Fibroblast of the aortic adventitia (primary cell): ENCODE results near the gene DDAH2. TPM values are rescaled to one million over a fixed set of nuclear protein-coding genes. Genes with fewer than 3 reads are reported as not detected.

Experiments
- DNase-seq: peaks from one replicate; pipeline ENCODE4 v3.0.0-alpha.2; 2010; ENCODE audit warnings: low read depth
- H3K4me3 ChIP-seq: 2 replicates; pipeline ENCODE4 v1.5.1; 2011; ENCODE audit warnings: low read depth, mild to moderate bottlenecking, control low read depth, low read length, moderate library complexity
- total RNA-seq: library from RNA; depleted of rRNA; stranded (reverse); fragments of >200 nt; gene quantifications from 2 replicates; pipeline ENCODE4 v1.2.3, GENCODE V29; 2012; ENCODE audit warnings: low replicate concordance
- TF ChIP-seq, protein P1 (sequence below): IDR thresholded peaks from 2 replicates; pipeline ENCODE4 v1.5.1; 2011; ENCODE audit warnings: mild to moderate bottlenecking, low read length, control low read depth, inconsistent platforms; ENCODE audit not compliant: insufficient read depth

Gene DDAH2
- total RNA-seq, 1 donor: 70.5 TPM

DNA sequence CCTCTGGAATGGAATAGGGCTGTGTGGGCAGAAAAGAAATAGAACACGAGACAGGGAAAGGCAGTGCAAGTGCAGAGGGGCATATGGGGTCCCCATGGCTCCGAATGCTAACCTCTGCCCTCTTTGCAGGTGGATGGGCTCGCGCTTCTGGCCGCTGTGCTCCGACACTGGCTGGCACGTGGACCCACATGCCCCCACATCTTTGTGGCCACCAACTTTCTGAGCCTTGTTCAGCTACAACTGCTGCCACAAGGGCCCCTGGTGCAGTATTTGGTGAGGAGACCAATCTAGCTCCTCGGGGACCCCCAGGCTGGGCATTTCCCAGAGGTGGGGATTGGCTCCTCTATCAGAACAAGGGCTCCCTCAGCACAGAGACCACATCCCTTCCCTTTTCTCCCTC lies 32.2 kb upstream of the DDAH2 start:
- DNase-seq: no peak
- TF ChIP-seq, protein P1, sequence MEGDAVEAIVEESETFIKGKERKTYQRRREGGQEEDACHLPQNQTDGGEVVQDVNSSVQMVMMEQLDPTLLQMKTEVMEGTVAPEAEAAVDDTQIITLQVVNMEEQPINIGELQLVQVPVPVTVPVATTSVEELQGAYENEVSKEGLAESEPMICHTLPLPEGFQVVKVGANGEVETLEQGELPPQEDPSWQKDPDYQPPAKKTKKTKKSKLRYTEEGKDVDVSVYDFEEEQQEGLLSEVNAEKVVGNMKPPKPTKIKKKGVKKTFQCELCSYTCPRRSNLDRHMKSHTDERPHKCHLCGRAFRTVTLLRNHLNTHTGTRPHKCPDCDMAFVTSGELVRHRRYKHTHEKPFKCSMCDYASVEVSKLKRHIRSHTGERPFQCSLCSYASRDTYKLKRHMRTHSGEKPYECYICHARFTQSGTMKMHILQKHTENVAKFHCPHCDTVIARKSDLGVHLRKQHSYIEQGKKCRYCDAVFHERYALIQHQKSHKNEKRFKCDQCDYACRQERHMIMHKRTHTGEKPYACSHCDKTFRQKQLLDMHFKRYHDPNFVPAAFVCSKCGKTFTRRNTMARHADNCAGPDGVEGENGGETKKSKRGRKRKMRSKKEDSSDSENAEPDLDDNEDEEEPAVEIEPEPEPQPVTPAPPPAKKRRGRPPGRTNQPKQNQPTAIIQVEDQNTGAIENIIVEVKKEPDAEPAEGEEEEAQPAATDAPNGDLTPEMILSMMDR: no peak
- no peak overlapping the region for H3K4me3 ChIP-seq

DNA sequence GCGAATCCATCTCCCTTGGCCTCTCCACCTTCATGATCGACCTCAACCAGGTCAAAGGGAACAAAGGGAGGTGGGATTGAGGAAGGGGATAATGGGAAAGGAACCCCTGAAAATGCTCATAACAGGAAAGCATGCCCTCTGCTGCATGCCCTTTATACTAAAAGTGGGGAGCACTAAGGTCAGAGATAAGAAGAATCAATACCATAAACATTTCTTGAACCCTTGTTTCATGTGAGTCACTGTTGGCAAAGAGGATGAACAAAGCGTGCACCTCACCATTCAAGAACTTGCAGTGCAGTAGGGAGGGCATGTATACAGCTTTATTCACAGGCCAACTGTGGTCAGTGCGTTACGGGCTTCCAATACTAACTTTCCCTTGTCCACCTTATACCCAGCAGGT lies 31.7 kb upstream of the DDAH2 start:
- H3K4me3 ChIP-seq: no peak overlapping the region
- DNase-seq: no peak
- TF ChIP-seq, protein P1: no peak

DNA sequence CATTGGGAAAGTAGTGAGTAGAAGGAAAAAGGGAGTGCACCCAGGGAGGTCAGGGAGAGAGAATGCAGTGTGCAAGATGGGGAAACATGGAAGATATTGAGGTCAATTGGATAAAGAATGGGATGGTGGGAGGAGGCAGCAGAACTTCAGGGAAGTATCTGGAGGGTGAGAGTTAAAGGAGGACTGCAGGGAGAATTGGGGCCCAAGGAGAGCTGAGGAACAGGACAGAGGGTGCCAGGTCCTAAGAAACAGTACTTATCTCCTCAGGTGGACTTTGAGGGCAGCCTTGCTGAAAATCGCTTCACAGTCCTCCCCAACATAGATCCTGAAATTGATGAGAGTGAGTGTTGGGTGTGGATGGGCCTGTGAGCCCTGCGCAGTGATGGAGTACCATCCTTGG lies 29.2 kb upstream of the DDAH2 start:
- no peak for DNase-seq
- TF ChIP-seq, protein P1: no peak
- H3K4me3 ChIP-seq: no peak overlapping the region

DNA sequence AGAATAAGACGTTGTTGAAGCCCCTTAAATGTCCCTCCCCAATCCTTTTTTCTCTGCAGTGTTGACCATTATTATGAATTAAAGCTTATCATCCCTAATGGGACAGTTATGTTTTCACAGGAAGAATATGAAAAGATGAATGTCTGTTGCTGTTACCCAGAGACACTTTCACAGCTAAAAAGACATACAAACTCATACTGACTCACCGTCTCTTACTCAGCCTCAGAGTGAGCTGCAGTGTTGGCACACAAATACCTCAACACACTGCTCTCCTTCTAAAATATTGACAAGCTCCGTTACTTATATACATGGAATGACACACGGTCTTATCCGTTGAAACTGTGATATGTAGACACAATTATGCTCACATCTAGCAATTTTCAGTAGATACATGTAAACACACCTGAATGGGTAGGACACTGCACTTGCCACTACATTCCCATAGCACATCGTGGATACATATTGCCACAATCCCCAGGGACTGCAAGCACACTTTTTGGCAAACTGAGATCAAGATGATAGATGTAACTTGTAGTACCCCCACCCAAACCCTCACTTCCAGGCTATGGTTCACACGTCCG lies 23.7 kb upstream of the DDAH2 start:
- TF ChIP-seq, protein P1: no peak
- no peak overlapping the region for H3K4me3 ChIP-seq
- peak; percentile 70 for DNase-seq

DNA sequence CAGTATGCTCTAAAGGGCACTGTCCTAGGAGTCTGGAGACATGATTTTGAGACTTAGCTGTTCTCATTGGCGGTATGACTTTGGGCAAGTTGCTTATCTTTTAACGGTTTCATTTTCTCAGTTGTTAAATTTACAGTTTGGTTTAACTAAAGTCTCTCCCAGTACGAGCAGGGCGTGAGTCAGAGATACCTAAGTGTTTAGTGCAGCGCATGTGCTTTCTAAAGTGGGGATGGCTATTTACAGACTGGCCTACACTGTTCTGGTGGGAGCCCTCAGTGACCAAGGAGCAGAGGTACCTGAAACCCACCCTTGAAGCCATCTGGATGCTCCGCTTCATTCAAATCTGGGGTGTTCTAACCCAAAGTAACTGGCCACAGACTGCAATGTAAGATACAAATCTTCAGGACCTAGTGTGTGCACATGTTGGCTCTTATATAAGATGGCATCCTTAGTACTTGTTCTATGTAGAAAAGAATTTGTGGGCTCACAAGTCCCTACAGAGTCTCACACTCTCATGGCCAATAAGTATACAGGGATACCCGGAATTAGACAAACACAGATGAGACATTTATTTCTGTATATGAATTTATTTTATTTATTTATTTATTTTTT lies 21.4 kb upstream of the DDAH2 start:
- TF ChIP-seq, protein P1: no peak
- no peak for DNase-seq
- H3K4me3 ChIP-seq: no peak overlapping the region

DNA sequence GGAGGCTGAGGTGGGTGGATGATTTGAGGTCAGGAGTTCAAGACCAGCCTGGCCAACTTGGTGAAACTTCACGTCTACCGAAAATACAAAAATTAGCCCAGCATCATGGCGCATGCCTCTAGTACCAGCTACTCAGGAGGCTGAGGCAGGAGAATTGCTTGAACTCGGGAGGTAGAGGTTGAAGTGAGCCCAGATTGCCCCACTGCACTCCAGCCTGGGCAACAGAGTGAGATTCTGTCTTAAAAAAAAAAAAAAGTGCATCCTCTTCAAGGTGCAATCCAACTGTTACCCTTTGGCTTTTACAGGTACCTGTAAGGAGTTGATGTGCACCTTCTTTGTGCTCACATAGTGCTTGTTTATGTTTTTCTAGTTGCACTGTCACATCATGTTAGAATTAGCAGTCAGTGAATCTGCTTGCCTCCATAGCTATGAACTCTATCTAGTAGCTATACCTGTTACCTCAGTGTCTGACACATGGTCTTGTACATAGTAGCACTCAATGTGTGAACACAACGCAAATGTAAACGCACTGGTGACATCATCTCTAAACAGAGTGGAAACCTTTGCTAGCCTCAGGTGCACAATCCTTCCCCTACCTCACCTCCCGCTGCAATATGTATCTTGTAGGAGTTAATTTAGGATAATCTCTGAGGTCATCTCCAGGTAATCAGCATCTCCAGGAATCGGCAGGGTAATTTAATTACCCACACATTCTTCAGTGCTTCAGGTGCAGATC lies 20.4 kb upstream of the DDAH2 start:
- TF ChIP-seq, protein P1: no peak
- H3K4me3 ChIP-seq: no peak overlapping the region
- no peak for DNase-seq
